SU-DHL-6 (cell line): ENCODE measurements around the gene WSCD1.

Experiments used
- H2AFZ ChIP-seq: fragments of 200-600 bp; sonication (generic); 2 replicates; pipeline ENCODE4 v1.6.1; 2014; ENCODE audit warnings: low read depth, mild to moderate bottlenecking, moderate library complexity, mixed read lengths, antibody characterized with exemption, low read length; ENCODE audit not compliant: severe bottlenecking
- H3F3A ChIP-seq: fragments of 200-600 bp; shearing (Covaris generic); 2 replicates; pipeline ENCODE4 v1.6.0; 2016; ENCODE audit warnings: antibody characterized with exemption, mild to moderate bottlenecking; ENCODE audit not compliant: insufficient read depth
- H3K27ac ChIP-seq: fragments of 200-600 bp; sonication (generic); 2 replicates; pipeline ENCODE4 v1.5.1; 2016; ENCODE audit warnings: low read depth, mild to moderate bottlenecking, low read length, moderate library complexity, mixed read lengths
- H3K27me3 ChIP-seq: fragments of 200-600 bp; sonication (generic), shearing (Covaris generic); 2 replicates; pipeline ENCODE4 v1.6.0; 2014; ENCODE audit warnings: mild to moderate bottlenecking, low read length
- H3K36me3 ChIP-seq: fragments of 200-600 bp; sonication (generic); 2 replicates; pipeline ENCODE4 v1.6.1; 2014; ENCODE audit warnings: mild to moderate bottlenecking, low read length, mixed read lengths
- H3K4me2 ChIP-seq: fragments of 300-600, 200-600 bp; shearing (Covaris generic), sonication (generic); 2 replicates; pipeline ENCODE4 v1.6.0; 2014; ENCODE audit warnings: low read length, low read depth, mild to moderate bottlenecking; ENCODE audit not compliant: poor library complexity, severe bottlenecking
- H3K4me3 ChIP-seq: fragments of 200-600 bp; sonication (generic); 2 replicates; pipeline ENCODE4 v1.5.1; 2014; ENCODE audit warnings: antibody characterized with exemption, low read length, mild to moderate bottlenecking, mixed read lengths; ENCODE audit not compliant: insufficient read depth, poor library complexity, severe bottlenecking
- H3K79me2 ChIP-seq: fragments of 200-600 bp; sonication (generic); 2 replicates; pipeline ENCODE4 v1.6.1; 2014; ENCODE audit warnings: mild to moderate bottlenecking, low read length, moderate library complexity; ENCODE audit not compliant: insufficient read depth
- H3K9ac ChIP-seq: fragments of 200-600 bp; sonication (generic); 2 replicates; pipeline ENCODE4 v1.7.0; 2014; ENCODE audit warnings: mild to moderate bottlenecking, low read length
- H3K9me2 ChIP-seq: fragments of 200-600 bp; sonication (generic); replicated peaks from 2 replicates; pipeline ENCODE4 v1.6.1; 2014; ENCODE audit warnings: low read length; ENCODE audit not compliant: insufficient read depth
- H3K9me3 ChIP-seq: fragments of 200-600 bp; sonication (generic); 2 replicates; pipeline ENCODE4 v1.6.1; 2014; ENCODE audit warnings: low read length, mixed read lengths; ENCODE audit not compliant: insufficient read depth
- H4K20me1 ChIP-seq: fragments of 200-600 bp; sonication (generic); 2 replicates; pipeline ENCODE4 v1.6.1; 2014; ENCODE audit warnings: low read depth, mild to moderate bottlenecking, antibody characterized with exemption, low read length, moderate library complexity, mixed read lengths
- CTCF ChIP-seq: fragments of 200-600 bp; sonication (generic); IDR thresholded peaks from one replicate; pipeline ENCODE4 v1.5.1; 2017; ENCODE audit warnings: antibody characterized with exemption, mild to moderate bottlenecking, low read length, moderate library complexity; ENCODE audit not compliant: insufficient read depth, poor library complexity, severe bottlenecking
- EZH2phosphoT487 ChIP-seq: fragments of 200-600 bp; sonication (generic), shearing (Covaris generic); conservative IDR thresholded peaks from 2 replicates; pipeline ENCODE4 v1.6.1; 2018; ENCODE audit warnings: mild to moderate bottlenecking, antibody characterized with exemption, low read length, moderate library complexity, mixed read lengths

WSCD1 gene

DNA sequence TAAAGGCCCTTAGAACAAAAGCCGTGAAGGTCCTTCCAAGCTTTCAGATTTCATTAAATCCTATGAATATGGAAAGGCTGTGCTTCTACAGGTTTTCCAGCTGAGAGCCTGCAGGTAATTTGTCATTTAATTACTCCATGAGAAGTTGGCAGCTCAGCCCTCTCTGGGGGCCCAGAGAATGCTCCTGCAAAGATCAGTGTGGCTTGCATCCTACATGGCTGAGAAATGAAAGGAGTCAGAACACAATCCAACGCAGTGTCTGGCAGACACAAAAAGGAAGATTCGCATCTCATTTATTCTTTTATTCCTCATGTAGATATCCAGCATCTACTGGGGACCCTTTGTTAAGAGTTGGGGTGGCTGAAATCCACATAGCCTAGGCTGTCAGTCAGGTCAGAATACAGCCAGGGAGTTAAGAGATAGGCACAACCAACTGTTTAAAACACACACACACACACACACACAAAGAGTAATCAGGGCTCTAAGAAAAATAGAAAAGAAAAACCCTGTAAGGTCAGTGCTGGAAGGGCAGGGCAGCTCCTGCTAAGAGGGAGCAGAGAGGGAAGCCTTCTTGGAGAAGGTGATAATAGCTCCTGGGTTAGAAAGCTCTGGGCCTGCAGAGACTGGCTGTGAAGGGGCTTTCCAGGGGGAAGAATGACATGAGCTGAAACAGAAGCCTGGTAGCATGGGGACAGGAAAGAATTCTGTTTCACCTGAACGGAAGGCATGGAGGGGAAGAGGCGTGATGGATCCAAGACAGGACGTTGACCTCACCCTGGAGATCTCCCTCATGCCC lies 46.9 kb upstream of the WSCD1 start:
- Histone ChIP-seq H3K4me3 (no peak overlapping the region), H3K9me3 (no peaks in the 10 kb centered on the region), H3K36me3 (no peaks in the 10 kb centered on the region), H3K9ac (no peak overlapping the region), H3K9me2 (no peaks in the 10 kb centered on the region), H2AFZ (no peak overlapping the region), H4K20me1 (no peaks in the 10 kb centered on the region), H3K27ac (no peak overlapping the region), H3F3A (no peaks in the 10 kb centered on the region), H3K79me2 (no peaks in the 10 kb centered on the region), H3K4me2 (no peak overlapping the region), H3K27me3 (no peaks in the 10 kb centered on the region)
- TF ChIP-seq EZH2phosphoT487, result no peak

DNA sequence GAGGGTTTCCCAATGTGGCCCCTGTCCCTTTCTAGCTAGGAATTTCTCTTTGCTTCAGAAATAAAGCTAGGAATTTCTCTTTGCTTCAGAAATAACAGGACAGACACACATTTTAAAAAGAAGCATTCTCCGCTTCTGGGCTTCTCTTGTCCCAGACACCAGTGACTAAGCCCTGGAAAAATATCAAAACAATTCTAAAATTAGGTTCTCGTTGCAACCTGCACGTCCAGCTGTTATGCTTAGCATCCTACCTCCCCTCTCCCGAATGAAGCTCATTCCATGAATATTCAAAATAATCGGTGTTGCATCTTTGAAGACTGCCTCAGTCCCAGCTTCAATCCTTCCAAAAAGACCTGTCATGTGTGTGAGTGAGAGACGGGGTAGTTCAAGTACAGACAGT lies 45.6 kb upstream of the WSCD1 start:
- Histone ChIP-seq H3K9me2 (no peaks in the 10 kb centered on the region), H3K36me3 (no peaks in the 10 kb centered on the region), H3K4me3 (no peak overlapping the region), H4K20me1 (no peaks in the 10 kb centered on the region), H3K4me2 (no peak overlapping the region), H3K27ac (no peak overlapping the region), H3K9me3 (no peaks in the 10 kb centered on the region), H3K27me3 (no peaks in the 10 kb centered on the region), H3F3A (no peaks in the 10 kb centered on the region), H3K9ac (no peak overlapping the region), H2AFZ (no peak overlapping the region), H3K79me2 (no peaks in the 10 kb centered on the region)
- TF ChIP-seq CTCF (no peak), EZH2phosphoT487 (no peak)

GRCh38 chr17:6027342-6028024 lies 42.7 kb upstream of the WSCD1 start:
- no peak overlapping the region for H3K9ac ChIP-seq
- H3K4me3 ChIP-seq, result no peak overlapping the region
- TF ChIP-seq EZH2phosphoT487 (no peak), CTCF (no peak)
- H4K20me1 ChIP-seq, result no peaks in the 10 kb centered on the region
- no peaks in the 10 kb centered on the region for H3K9me2 ChIP-seq
- no peaks in the 10 kb centered on the region for H3K36me3 ChIP-seq
- H3K79me2 ChIP-seq, result no peaks in the 10 kb centered on the region
- H3K4me2 ChIP-seq, result no peak overlapping the region
- no peaks in the 10 kb centered on the region for H3K27me3 ChIP-seq
- no peaks in the 10 kb centered on the region for H3K9me3 ChIP-seq
- H3K27ac ChIP-seq, result no peak overlapping the region
- no peak overlapping the region for H2AFZ ChIP-seq
- no peaks in the 10 kb centered on the region for H3F3A ChIP-seq

DNA sequence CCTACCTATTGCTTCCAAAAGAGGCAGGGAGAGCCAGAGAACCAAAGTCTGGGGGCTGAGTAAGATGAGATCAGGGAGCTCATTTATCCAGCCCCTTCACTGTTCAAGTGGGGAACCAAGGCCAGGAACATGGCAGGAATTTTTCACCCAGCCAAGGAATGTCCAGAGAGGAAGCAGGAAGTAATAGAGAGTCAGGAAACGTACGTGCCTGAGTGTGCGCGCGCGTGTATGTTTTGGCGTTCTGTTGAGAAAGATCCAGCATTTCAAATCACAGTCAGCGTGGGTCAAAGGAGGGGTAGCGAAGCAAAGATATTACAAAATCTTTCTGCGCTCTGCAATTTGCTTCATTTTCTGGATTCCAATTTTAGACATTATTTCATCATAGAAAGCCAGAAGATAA lies 41.9 kb upstream of the WSCD1 start:
- no peaks in the 10 kb centered on the region for H3K27me3 ChIP-seq
- H3K36me3 ChIP-seq, result no peaks in the 10 kb centered on the region
- H3K79me2 ChIP-seq, result no peaks in the 10 kb centered on the region
- no peak overlapping the region for H3K4me3 ChIP-seq
- no peaks in the 10 kb centered on the region for H3K9me2 ChIP-seq
- no peak overlapping the region for H3K9ac ChIP-seq
- no peaks in the 10 kb centered on the region for H3K9me3 ChIP-seq
- no peaks in the 10 kb centered on the region for H3F3A ChIP-seq
- H3K4me2 ChIP-seq, result no peak overlapping the region
- TF ChIP-seq CTCF (no peak), EZH2phosphoT487 (no peak)
- H3K27ac ChIP-seq, result no peak overlapping the region
- H4K20me1 ChIP-seq, result no peaks in the 10 kb centered on the region
- no peak overlapping the region for H2AFZ ChIP-seq
